ENCODE data around the gene SLC35G4.
"Not testable (repeated sequence)": the region's sequence is repeated elsewhere in the genome, so short reads cannot be mapped to it uniquely, and the experiment has no call there.

DNA sequence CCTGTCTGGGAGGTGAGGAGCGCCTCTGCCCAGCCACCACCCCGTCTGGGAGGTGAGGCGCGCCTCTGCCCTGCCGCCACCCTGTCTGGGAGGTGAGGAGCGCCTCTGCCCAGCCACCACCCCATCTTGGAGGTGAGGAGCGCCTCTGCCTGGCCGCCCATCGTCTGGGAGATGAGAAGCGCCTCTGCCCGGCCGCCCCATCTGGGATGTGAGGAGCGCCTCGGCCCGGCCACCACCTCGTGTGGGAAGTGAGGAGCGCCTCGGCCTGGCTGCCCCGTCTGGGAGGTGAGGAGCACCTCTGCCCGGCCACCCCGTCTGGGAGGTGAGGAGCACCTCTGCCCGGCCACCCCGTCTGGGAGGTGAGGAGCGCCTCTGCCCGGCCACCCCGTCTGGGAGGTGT lies 38.4 kb downstream of the SLC35G4 start:
- TF ChIP-seq, protein P1, sequence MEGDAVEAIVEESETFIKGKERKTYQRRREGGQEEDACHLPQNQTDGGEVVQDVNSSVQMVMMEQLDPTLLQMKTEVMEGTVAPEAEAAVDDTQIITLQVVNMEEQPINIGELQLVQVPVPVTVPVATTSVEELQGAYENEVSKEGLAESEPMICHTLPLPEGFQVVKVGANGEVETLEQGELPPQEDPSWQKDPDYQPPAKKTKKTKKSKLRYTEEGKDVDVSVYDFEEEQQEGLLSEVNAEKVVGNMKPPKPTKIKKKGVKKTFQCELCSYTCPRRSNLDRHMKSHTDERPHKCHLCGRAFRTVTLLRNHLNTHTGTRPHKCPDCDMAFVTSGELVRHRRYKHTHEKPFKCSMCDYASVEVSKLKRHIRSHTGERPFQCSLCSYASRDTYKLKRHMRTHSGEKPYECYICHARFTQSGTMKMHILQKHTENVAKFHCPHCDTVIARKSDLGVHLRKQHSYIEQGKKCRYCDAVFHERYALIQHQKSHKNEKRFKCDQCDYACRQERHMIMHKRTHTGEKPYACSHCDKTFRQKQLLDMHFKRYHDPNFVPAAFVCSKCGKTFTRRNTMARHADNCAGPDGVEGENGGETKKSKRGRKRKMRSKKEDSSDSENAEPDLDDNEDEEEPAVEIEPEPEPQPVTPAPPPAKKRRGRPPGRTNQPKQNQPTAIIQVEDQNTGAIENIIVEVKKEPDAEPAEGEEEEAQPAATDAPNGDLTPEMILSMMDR (IDR thresholded peaks at IDR 0.05) = not testable (repeated sequence)
- not testable (repeated sequence) for TF ChIP-seq POLR2A (IDR thresholded peaks at IDR 0.05)

Measured in lower leg skin (tissue), 3 donors.